ENCODE results near the gene CRYGN. TPM values are rescaled to one million over a fixed set of nuclear protein-coding genes. Genes with fewer than 3 reads are reported as not detected.
A peak's percentile ranks its signal among the peaks of the same experiment; 100 is the strongest.

Gene CRYGN
- total RNA-seq, 1 donor from 2014 or later = not detected

DNA sequence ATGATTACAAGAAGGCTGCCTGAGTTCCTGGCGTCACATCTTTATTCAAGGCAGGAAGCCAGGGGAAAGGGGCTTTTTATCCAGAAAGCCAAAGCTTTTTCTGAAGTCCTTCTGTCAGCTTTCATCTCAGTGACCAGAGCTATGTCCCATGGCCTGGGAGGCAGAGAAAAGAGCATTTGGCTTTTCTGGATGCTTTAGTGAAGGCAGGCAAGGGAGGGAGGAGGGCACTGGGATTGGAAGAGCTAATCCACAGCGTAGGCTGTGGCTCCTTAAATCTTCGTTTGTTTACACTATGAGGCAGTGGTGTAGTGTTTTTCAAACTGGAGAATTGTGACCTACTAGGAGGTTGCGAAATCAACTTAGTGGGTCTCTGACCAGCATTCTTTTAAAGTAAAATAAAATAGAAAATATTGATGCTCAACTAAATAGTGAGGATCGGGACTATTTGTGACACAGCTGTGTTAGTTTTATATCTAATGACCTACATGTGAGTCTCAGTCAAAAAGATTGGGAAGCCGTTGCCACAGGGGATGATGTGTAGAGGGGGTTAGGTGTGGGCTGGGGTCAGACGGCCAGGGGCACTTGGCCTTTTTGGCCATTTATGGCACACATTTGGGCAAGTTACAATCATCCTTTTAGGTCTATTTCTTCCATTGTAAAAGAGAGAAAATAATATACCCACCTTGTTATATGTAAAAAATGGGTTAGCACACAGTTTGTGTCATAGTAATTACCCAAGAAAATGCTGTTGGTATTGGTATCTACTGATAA lies 14.1 kb downstream of the CRYGN start:
- DNase-seq = no peak

DNA sequence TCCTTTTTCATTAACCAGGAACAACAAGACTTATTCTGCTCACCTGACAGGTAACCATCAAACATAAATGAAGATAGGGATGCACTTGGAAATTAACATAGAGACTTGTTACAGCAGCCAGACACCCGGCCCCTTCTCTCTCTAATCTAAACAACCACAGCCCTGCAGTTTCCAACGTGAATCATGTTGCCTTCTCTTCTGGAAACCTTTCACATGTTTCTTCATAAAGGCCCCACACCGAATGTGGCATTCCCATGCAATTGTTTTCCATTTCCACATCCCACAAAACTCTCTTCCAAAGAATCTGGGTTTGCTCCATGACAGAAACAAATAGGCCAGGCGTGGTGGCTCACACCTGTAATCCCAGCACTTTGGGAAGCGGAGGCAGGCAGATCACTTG lies 15.1 kb downstream of the CRYGN start:
- no peak for DNase-seq

DNA sequence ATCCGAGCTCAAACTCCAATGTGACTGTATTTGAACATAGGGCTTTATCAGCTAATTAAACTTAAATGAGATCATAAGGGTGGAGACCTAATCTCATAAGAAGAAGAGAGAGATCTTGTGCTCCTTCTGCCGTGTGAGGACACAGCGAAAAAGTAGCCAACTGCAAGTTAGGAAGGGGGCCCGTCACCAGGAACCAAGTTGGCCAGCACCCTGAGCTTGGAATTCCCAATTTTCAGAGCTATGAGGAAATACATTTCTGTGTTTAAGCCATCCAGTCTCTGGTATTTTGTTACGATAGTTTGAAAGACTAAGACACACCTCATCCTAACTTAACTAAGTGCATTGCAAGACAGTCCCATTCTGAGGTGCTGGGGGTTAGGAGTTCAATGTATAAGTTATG lies 16.0 kb downstream of the CRYGN start:
- DNase-seq = no peak

GRCh38 chr7:151423226-151423625 lies 16.7 kb downstream of the CRYGN start:
- no peak for DNase-seq

DNA sequence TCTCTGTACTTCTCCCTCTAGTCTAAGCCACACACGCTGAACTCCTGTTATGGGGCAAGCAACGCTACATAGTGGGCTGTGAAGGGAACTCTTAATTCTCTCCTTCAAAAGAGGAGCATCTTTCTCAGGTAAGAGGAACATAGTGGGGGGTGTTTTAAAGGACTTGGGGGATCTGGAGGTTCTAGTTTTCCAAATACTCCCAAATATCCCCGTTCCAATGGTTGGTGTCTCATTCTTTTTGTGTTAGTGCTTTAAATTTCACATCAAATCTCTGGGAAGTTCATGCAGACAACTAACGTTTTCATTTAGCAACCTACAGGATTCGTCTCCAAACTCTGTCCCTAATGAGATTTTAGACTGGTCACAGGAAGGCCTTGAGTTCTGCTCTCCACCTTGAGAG lies 17.7 kb downstream of the CRYGN start:
- no peak for DNase-seq

- DNase-seq = no peak
Observed at GRCh38 chr7:151420144-151420543, 19.8 kb downstream of the CRYGN start.

DNA sequence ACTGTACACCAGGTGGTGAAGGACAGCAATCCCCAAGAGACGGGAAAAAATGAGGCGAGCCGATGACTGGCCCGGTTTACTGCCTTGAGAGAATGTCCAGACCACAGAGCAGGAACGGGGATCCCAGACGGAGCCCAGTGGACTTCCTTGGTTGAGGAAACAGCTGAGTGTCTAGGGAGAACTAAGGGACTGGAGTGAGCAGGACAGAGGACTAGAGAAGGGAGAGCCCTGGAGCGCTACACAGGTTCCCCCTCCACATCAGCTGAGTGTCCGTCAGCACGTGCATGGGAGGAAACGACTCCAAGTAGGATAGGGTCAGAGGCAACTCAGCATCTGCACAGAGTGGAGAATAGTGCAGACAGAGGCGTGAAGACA lies 23.0 kb downstream of the CRYGN start:
- no peak for DNase-seq

- DNase-seq = no peak
Observed at GRCh38 chr7:151416112-151416940, 23.6 kb downstream of the CRYGN start.

DNA sequence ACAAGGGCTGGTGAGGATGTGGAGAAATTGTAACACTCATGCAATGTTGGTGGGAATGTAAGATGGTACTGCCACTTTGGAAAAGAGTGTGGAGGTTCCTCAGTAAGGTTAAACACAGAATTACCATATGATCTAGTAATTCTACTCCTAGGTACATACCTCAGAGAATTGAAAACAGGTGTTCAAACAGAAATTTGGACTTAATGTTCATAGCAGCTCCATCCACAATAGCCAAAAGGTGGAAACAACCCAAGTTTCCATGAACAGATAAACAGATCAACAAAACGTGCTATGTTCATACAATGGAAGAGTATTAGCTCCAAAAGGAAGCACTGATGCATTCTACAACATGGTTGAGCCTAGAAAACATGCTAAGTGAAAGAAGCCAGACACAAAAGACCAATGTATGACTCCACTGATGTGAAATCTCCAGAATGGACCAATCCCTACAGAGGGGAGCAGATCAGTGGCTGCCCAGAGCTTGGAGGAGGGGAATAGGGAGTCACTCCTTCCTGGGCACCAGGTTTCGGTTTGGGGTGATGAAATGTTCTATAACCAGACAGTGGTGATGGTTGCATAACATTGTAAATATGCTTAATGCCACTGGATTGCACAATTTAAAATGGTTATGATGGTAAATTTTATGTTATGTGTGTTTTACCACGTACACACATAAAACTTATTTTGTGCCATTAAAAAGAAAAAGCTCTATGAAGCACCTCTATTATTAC lies 24.4 kb downstream of the CRYGN start:
- no peak for DNase-seq

DNA sequence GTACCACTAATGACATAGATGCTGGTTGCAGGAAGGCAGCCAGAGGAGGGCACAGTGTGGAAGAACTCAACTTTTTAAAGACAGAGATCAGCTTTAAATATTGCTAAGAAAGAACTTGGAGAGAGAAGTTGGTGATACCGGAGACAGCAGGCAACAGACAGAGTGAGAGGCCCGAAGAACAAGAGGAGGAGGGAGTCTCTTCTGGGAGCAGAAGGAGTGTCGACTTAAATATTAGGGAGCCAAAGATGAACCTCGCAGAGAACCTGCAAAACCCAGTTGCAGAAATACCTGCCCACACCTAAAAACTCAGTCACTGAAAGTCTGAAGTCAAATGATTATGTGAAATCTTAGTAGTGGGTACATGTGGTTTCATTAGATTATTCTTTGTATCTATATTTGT lies 26.7 kb downstream of the CRYGN start:
- no peak for DNase-seq

- DNase-seq = no peak
Observed at GRCh38 chr7:151412318-151412717, 27.6 kb downstream of the CRYGN start.

DNA sequence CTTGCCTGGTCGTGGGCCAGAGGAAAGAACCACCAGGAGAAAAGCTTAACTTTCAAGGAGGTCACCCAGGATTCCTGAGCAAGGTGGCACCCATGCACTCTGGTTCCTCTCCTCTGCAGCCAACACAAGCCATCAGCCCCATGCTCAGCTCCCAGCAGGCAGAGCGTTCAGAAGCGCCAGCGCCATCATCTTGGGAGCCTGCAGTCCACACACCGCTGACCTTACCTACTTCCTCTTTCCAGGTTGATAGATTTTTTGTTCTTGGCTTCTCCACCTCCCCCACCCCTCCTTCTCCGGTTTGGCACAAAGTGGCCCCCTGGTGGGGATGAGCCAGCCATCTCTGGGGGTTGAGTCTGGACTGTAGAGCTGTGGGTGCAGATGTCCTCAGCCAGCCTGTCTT lies 28.4 kb downstream of the CRYGN start:
- no peak for DNase-seq

GRCh38 chr7:151410405-151411390 lies 29.2 kb downstream of the CRYGN start:
- no peak for DNase-seq

- no peak for DNase-seq
Observed at GRCh38 chr7:151409667-151410404, 30.1 kb downstream of the CRYGN start, which contains the start of gene WDR86. WDR86 (minus strand) TSS chr7:151410038; CDS start chr7:151409589, 449 bp downstream.

DNA sequence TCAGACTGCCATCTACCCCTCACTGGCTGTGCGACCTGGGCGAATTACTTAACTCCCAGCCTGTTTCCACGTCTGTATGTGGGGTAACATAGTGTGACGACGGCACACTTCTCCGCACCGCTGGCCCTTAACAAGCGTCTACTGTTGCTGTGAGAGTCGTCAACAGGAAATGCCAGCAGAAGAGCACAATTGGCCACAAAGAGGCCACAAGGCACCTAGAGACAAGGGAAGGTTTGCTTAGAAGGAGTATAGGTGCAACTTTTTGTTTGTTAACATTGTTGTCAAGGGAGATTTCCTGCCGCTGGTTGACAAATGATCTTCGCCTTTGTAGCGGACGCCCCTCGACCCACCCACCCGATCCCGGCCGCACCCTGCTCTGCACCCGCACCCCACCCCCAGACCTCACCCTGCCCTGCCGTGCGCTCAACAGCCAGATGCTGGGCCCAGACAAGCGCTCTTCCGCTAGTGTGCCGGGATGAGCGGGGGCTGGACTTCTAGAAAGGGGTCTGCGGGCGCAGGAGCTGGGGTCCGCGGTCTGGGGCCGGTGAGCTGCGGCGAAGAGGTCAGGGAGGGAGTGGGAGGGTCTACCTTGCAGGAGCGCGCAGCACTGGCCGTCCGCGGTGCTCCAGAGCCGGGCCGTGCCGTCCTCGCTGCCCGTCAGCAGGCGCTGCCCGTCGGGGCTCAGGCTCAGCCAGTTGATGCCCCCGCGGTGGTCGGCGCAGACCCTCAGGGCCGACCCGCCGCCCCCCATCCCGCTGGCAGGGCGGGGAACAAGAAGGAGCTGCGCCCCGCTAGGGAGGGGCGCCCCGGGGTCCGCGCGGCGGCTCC lies 30.9 kb downstream of the CRYGN start:
- peak; percentile 23 for DNase-seq

DNA sequence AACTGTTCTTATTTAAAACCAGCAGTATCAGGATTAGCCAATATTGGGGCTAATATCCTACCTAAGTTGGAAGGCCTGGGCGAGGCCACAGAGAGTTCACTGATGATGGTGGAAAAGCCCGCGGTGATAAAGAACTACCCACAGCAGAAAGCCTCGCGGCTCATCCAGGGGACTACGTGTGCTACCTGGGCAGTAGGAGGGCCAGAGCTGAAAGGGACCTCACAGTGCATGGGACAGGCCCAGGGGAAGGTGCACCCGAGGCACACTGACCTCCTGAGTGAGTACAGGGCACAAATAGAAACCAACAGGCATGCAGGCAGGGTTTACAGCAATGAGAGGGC lies 31.5 kb downstream of the CRYGN start:
- DNase-seq = no peak

- DNase-seq = no peak
Observed at GRCh38 chr7:151406886-151407583, 32.9 kb downstream of the CRYGN start.

DNA sequence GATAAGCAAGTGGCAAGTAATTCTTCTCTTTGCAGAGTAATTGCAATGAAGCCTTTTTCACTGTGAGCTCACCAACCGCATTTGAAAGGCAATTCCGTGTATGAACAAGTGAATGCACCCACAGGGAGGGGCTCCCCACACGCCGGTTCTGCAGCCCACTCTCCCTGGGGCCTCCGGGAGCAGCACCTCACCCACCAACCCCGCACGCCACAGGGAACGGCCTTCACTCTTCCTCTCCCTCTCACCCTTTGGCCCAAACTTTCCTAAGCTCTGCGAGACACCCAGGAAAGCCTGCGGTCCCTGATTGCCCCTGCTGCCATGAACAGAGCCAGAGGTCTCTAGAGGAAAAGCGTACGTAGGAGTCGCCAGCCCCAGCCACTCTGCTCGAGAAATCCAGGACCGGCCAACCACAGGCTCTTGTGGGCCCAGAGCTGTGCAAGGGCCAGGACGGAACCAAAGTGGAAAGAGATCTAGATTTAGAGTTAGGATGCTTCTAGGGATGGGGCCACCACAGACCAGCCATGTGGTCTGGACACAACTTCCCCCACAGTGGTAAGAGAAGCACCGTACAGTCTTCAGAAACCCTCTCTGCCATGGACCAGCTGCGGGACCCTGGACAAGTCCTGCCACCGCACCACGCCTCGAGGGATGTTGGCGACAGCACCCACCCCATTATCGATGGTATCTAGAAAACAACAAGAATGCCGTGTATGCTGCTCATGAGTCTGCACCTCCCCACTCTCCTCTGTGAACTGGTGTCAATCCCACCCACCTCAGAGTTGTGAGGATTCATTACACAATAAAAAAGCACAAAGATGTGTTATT lies 33.7 kb downstream of the CRYGN start:
- DNase-seq = no peak

- no peak for DNase-seq
Observed at GRCh38 chr7:151405588-151405987, 34.4 kb downstream of the CRYGN start.

Measured in dermis blood vessel endothelial cell (primary cell).